ENCODE measurements around the gene TMEM98.
"Not testable (repeated sequence)": the region's sequence is repeated elsewhere in the genome, so short reads cannot be mapped to it uniquely, and the experiment has no call there.

TMEM98 gene

DNA sequence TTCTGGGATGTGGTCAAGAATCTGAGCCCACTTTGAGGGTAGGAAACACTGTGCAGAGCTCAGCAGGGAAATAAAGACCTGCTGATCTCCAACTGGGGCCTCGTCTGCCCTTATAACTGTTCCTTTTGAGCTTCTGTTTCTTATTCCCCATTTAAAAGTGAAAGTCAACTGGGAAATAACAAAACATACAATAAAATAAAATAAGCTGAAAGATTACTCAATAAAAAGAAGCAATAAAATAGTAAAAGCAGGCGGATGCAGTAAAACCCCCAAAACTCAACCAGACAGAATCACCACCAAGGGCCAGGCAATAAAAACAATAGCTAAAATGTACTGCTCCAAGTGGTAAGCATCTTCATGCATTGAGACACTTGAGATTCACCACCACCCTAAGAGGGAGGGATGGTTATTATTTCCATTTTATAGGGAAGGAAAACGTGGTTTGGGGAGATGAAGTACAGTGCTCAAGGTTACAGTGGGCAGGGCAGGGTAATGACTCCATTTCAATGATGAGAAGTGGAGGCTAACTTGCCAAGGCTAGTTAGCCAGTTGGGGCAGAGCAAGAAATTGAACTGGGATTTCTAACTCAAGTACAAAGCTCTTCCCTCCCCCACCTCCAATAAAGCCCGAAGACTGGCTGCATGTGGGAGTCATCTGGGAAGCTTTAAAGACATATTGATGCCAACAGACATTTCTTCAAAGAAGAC lies 57.2 kb downstream of the TMEM98 start:
- no peak for DNase-seq (ENCODE audit: low read depth)

DNA sequence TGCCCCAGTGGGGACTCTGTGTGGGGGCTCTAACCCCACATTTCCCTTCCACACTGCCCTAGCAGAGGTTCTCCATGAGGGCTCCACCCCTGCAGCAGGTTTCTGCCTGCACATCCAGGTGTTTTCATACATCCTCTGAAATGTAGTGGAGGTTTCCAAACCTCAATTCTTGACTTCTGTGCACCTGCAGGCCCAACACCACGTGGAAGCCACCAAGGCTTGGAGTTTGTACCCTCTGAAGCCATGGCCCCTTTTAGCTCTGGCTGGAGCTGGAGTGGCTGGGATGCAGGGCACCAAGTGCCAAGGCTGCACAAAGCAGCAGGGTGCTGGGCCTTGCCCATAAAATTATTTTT lies 59.5 kb downstream of the TMEM98 start:
- not testable (repeated sequence) for DNase-seq (ENCODE audit: low read depth)

DNA sequence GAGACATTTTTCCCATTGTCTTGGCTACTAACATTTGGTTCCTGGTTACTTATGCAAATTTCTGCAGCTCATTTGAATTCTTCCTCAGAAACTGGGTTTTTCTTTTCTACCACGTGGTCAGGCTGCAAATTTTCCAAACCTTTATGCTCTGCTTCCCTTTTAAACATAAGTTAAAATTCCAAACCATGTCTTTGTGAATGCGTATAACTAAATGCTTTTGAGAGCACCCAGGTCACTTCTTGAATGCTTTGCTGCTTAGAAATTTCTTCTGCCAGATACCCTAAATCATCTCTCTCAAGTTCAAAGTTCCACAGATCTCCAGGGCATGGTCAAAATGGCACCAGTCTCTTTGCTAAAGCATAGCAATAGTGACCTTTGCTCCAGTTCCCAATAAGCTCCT lies 59.9 kb downstream of the TMEM98 start:
- not testable (repeated sequence) for DNase-seq (ENCODE audit: low read depth)

DNA sequence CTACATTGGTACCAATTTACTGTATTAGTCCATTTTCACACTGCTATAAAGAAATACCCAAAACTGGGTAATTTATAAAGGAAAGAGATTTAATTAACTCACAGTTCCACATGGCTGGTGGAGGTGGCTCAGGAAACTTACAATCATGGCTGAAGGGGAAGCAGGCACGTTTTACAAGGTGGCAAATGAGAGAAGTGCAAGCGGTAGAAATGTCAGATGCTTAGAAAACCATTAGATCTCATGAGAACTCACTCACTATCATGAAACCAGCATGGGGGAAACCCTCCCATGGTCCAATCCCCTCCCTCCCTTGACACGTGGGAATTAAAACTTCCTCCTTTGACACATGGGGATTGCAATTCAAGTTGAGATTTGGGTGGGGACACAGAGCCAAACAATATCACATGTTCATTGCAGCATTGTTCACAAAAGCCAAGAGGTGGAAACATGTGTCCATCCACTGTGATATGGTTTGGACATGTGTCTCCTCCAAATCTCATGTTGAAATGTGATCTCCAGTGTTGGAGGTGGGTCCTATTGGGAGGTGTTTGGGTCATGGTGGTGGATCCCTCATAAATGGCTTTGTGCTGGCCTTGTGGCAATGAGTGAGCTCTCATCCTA lies 60.6 kb downstream of the TMEM98 start:
- DNase-seq (ENCODE audit: low read depth), result no peak

DNA sequence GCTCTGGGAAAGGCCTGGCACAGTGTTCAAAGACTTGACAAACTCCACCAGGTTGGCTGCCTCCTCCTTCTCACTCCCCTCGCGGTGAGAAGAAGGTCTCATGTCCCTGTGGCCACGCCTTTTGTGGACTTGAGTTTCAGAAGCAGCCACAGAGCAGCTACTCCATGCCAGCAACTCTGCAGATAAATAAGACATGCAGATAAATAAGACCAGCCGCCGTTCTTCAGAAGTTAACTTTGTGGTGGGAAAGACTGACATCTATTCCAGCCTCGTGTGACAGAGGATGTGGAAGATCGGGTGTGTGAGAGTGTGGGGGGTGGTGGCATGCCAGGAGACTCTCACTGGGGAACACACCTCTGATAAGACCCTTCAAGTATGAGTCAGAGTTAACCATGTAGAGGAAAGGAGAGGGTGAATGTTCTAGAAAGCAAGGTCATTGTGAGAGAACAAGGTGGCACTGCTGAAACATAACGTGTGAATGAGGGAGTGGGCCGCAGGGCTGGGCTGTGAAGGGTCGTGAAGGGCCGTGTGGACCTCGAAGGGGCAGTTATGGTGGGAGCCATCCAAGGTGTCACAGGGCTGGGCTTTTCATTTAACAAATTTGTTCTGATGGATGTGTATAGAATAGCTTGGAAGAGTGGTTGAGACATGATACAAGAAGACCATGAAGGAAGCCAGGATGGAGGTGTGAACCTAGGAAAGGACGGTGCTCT lies 64.5 kb downstream of the TMEM98 start:
- DNase-seq (ENCODE audit: low read depth), result no peak

DNA sequence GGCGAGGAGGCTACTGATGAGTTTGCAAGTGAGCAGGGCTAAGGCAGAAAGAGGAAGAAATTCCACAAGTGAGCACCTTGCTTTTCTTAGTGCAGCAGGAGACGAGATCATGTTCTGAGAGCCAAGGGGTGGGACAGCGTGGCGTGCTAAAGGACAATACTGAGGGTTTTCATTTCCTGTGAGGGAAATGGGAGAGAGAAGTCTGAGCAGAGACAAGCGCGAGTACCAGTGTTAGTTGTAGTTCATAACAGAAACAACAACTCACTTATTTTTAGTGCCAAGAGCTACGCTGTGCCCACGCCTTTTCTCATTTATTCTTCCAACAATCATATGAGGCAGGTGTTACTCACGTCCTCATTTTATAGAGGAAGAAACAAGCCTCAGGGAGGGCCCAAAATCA lies 66.0 kb downstream of the TMEM98 start:
- DNase-seq (ENCODE audit: low read depth), result no peak
